Measurements from ENCODE around the gene DAPK2.

DNA sequence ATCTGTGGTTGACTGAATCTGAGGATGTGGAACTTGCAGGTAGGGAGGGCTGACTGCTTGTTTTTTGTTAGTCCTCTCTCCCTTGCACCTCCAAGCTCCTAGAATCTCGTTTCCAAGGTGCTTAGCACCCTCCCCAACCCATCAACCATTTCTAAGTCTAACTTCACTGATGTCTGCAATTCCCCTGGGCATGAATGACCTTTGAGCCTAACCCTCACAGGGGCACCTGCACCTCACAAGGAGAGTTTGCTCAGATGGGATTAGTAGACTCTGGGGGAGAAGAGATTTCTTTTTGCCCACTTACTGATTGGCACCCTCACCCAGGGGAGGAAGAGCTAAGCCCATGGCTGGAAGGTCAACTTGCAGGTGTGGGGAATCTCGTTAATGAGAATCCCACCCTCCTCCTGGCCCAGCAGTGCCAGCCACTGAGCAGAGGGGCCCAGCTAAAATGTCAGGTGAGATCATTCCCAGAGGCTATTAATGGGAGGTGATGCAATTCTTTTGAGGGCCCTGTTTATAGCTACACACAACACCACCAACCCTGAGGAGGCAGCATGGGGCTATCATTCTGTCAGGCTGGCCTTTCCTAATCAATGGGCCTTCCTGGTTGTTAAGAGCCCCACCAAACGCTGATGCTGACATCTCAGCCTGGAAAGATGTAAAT lies 130.9 kb downstream of the DAPK2 start:
- TF ChIP-seq GATA2 (IDR thresholded peaks at IDR 0.05; ENCODE audit: low read depth, low read length) (no peak), GATA3 (IDR thresholded peaks at IDR 0.05; ENCODE audit: low read depth, low read length) (no peak)

Measured in SH-SY5Y (cell line).